ENCODE data around the gene NAPA.

The NAPA gene

DNA sequence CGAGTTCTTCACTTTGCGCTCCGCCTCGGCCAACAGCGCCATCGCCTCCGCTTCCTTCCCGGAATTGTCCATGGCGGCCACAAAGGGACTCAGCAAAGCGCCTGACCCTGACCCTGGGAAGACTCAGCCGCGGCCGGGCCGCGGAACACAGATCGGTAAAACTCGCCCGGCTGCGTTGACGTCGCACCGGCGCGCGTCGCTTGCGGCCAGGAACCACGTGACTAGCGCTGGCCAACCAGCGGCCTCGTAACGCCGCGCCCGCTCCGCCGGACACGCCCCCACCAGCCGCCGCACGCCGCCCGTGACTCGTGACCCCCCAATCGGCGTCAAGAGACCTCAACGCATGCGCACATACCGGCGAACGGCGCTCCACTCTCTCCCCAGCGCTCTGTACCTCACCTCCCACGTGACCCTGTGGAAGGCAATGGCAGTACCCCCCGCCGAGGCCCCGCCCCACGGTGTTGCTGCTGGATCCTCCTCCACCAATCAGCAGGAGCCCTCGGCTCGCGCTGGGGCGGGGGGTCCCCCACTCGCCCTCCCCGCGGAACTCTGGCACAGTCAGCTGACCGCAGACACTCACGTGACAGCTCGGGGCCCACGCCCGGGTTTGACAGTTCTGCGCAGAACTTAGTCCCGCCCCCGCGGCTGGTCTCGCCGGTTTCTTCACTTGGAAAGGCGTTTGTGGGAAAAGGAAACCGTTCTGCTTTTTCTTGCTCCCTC is at the start of gene NAPA:
Gene NAPA, minus strand, starts transcription at position 195 of the 720 bp plus-strand sequence. Its CDS starts 123 bp downstream, at position 72.
- DNase-seq (ENCODE audit: low read depth in 2 of 2) = peak; percentile 100

DNA sequence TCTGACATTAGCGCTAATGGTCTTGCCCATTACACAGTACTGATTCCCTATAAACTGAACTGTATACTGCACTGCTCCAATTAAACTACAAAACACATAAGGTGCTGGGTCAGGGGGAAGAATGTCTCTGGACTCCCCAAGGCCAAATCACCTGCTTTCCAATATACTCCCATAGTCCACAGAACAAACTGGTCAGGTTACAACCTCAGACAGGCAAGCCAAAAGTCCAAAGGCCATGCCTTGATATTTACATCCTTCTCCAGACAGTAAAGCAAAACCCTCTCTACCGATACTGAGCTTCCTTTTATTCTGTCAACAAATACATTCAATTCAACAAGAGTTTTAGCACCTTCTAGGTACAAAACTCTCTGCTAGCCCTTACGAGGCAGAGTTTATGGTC is 49.2 kb upstream of the NAPA start:
- no peak for DNase-seq (ENCODE audit: low read depth in 2 of 2)

DNA sequence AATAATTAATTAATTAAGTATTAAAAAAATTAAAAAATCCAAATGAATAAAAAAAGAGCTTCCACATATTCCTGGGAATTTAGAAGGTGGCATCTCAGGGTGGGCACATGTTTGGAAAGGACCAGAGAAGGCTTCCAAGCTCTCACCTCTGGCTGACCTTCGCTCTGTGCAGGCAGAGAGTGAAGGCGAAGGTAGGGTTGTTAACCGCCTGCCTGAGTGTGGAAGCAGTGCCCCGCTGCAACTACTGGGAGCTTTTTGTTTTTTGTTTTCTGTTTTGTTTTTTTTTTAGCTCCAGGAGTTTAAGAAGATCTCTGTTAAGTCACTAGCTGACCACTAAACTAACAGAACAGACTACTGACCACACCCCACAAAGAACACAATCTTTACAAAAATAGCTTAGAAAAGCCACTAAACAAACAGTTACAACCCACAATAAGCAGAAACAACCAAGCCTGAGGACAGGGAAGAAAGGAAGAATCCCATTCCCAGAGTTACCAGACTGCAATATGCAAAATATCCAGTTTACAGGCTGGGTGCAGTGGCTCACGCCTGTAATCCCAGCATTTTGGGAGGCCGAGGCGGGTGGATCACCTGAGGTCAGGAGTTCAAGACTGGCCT is 46.7 kb upstream of the NAPA start:
- DNase-seq (ENCODE audit: low read depth in 2 of 2) = no peak

GRCh38 chr19:47560999-47561398 is 46.1 kb upstream of the NAPA start:
- DNase-seq (ENCODE audit: low read depth in 2 of 2) = no peak

DNA sequence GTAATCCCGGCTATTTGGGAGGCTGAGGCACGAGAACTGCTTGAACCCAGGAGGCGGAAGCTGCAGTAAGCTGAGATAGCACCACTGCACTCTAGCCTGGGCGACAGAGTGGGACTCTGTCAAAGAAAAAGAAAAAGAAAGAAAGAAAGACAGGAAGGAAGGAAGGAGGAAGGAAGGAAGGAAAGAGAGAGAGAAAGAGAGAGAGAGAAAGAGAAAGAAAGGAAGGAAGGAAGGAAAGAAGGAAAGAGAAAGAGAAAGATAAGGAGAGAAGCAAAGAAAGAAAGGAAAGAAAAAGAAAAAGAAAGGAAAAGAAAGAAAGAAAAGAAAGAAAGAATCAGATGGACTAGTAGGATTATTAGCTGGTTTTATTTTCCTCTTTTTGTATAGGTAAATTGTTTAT is 35.3 kb upstream of the NAPA start:
- no peak for DNase-seq (ENCODE audit: low read depth in 2 of 2)

- no peak for DNase-seq (ENCODE audit: low read depth in 2 of 2)
These were observed 34.5 kb upstream of the NAPA start for GRCh38 chr19:47549261-47549862.

DNA sequence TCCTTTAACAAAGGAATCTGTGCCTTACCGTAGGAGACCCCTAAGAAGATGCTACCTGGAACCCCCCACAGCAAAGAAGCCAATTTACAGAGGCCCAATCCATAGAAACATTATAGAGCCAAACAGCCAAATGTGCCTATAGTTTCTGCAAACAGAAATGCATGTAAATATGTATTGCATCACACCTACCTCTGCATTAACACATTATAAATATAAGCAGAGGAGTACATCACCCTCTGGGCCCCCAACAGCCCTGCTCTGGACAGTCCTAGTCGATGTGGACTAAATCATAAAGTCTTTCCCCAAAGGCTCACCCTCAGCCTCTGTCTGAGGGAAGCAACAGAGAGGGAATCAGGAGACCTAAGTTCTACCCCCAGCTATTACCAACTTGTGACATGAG is 32.3 kb upstream of the NAPA start:
- DNase-seq (ENCODE audit: low read depth in 2 of 2) = no peak

GRCh38 chr19:47545061-47545948 is 30.4 kb upstream of the NAPA start:
- no peak for DNase-seq (ENCODE audit: low read depth in 2 of 2)

GRCh38 chr19:47544476-47544875 is 29.6 kb upstream of the NAPA start:
- no peak for DNase-seq (ENCODE audit: low read depth in 2 of 2)

GRCh38 chr19:47544075-47544474 is 29.2 kb upstream of the NAPA start:
- DNase-seq (ENCODE audit: low read depth in 2 of 2) = no peak

- no peak for DNase-seq (ENCODE audit: low read depth in 2 of 2)
These were observed 27.2 kb upstream of the NAPA start for GRCh38 chr19:47542030-47542475.

DNA sequence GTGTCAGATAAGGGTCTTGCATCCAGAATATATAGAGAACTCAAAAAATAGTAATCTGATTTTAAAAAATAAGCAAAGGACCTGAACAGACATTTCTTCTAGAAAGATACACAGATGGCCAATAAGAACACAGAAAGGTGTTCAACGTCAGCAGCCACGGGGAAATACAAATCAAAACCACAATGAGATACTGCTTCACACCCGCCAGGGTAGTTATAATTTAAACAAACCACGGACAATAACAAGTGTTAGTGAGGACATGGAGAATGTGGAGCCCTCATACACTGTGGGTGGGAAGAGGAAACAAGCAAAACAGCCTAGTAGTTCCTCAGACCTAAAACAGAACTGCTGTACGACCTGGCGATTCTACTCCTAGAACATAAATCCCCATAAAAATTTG is 26.7 kb upstream of the NAPA start:
- DNase-seq (ENCODE audit: low read depth in 2 of 2) = no peak

GRCh38 chr19:47540748-47541147 is 25.9 kb upstream of the NAPA start:
- DNase-seq (ENCODE audit: low read depth in 2 of 2) = no peak

GRCh38 chr19:47539747-47540311 is 25.0 kb upstream of the NAPA start:
- DNase-seq (ENCODE audit: low read depth in 2 of 2) = no peak

DNA sequence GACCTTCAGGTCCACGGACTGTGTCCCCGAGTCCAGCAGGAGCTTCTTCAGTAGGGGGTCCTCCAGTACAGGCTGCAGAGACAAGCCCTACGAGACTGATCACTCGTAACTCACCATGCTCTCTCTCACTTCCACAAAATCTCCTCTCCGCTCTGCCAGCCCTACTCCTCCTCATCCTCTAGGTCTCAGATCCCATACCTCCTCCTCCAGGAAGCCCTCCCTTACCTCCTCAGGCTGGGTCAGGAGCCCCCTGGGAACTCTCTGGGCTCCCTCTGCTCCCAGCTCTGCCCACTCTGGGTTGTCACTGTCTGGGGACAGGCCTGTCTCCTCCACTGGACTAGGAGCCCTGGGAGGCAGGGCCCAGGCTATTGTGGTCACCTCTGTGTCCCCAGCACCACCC is 23.9 kb upstream of the NAPA start:
- DNase-seq (ENCODE audit: low read depth in 2 of 2) = no peak

- no peak for DNase-seq (ENCODE audit: low read depth in 2 of 2)
These were observed 22.6 kb upstream of the NAPA start for GRCh38 chr19:47537493-47537892.

- DNase-seq (ENCODE audit: low read depth in 2 of 2) = no peak
These were observed 19.8 kb upstream of the NAPA start for GRCh38 chr19:47534628-47535027.

DNA sequence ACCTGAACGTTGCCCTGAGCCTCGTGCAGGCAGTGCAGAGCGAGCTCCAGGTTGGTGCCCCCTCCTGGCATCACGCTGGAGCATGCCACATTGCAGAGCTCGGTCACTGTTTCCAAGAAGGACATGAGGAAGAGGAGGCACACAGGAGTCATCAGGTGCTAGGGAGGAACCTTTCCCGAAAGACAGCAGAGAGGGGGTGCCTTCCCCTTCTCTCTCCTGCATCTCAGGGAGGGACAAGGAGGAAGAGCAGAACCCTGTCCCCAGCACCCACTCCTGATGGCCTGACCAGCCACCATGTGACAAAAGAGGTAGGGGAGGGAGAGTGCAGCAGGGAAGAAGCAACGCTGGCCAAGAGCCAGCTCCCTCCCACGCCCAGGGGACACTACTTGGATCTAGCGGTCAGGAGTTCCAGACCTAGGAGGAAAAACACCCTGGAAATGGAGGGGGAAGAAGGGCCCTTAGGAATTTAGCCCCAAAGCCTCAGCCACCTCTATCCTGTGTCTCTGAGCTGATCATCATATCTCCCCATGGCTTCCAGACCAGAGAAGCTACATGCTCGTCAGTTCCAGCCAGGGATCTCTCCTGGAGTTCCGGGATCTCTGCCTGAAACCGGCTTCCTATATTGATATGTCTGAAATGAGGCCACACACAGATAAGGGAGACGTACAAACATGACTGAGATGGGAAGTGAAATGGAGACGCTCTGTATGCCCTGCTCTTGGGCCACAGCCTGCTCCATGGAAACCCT is 17.0 kb upstream of the NAPA start:
- no peak for DNase-seq (ENCODE audit: low read depth in 2 of 2)

GRCh38 chr19:47529018-47529742 is 14.3 kb upstream of the NAPA start:
- DNase-seq (ENCODE audit: low read depth in 2 of 2) = no peak

DNA sequence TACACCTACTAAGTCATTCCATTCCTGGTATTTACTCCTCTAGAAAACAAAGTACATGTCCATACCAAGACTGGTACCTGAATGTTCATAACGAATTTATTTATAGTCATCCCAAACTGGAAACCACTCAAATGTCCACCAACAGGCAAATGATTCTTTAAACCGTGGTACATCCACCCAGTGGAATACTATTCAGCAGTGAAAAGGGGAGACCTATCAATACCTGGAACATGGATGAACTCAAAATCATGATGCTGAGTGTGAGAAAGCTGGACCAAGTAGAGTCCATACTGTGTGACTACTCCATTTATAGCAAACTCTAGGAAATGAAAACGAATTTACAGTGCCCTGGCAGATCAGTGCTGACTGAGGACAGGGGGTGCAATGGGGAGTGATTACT is 11.9 kb upstream of the NAPA start:
- no peak for DNase-seq (ENCODE audit: low read depth in 2 of 2)

Measured in stimulated activated CD4-positive, alpha-beta T cell treated with anti-CD3 and anti-CD28 coated beads, Interleukin-4, amount 100 ng/mL, for 48 hours (primary cell).